Right atrium auricular region (tissue), 2 donors: ENCODE results near the gene SNAP91. TPM values are rescaled to one million over a fixed set of nuclear protein-coding genes. Genes with fewer than 3 reads are reported as not detected.
A peak's percentile ranks its signal among the peaks of the same experiment; 100 is the strongest.

Experiments
- DNase-seq: peaks from one replicate; pipeline ENCODE4 v3.0.0-alpha.2; 2019; ENCODE audit warnings: low spot score
- H3K27ac ChIP-seq, 2 donors: fragments of 200-600 bp; sonication (generic); 1 replicate in 1 of 2; 2 replicates in 1 of 2; pipeline ENCODE4 v1.5.1; 2016 to 2019
- H3K27me3 ChIP-seq, 2 donors: fragments of 200-600 bp; sonication (generic); one replicate each; pipeline versions ENCODE4 v1.5.1 to v1.6.0; 2017 to 2019
- H3K36me3 ChIP-seq: fragments of 200-600 bp; sonication (generic); one replicate; pipeline ENCODE4 v1.5.1; 2016
- H3K4me1 ChIP-seq, 2 donors: fragments of 200-600 bp; sonication (generic); one replicate each; pipeline versions ENCODE4 v1.5.1 to v1.6.0; 2017 to 2019
- H3K4me3 ChIP-seq, 2 donors: fragments of 200-600 bp; sonication (generic); 1 replicate in 1 of 2; 2 replicates in 1 of 2; pipeline ENCODE4 v1.5.1; 2017 to 2019; ENCODE audit warnings: mild to moderate bottlenecking in 1 of 2, moderate library complexity in 1 of 2
- H3K9me3 ChIP-seq, 2 donors: fragments of 200-600 bp; sonication (generic); one replicate each; pipeline ENCODE4 v1.5.1; 2019
- CTCF ChIP-seq, 2 donors: fragments of 200-600 bp; sonication (generic); IDR thresholded peaks; one replicate each; pipeline ENCODE4 v1.5.1; 2019; ENCODE audit warnings: antibody characterized with exemption in 2 of 2
- total RNA-seq, 2 donors: library from RNA; depleted of rRNA; stranded (reverse); fragments of >200 nt; gene quantifications; one replicate each; pipeline ENCODE4 v1.1.0, GENCODE V29; 2016

Gene SNAP91
- total RNA-seq, 2 donors from 2014 or later = 0.20 to 0.26 TPM

- Histone ChIP-seq H3K27ac (peak within 1 kb of the TSS; percentile 32 to 38), H3K4me1 (peaks cover 0 to 13% of the 10 kb centered on the region in 2 donors), H3K9me3 (no peaks in the 10 kb centered on the region), H3K36me3 (no peaks in the 10 kb centered on the region), H3K27me3 (no peaks in the 10 kb centered on the region), H3K4me3 (peak within 1 kb of the TSS; percentile 44 to 51)
- peak; percentile 60 to 77 for TF ChIP-seq CTCF (IDR thresholded peaks at IDR 0.05)
- DNase-seq = peak; percentile 62
Observed at GRCh38 chr6:83511901-83512681, 196.8 kb downstream of the SNAP91 start, which contains the start of gene PRSS35. Gene PRSS35 (plus strand): TSS chr6:83512534. CDS start chr6:83523442, 10,908 bp downstream.

DNA sequence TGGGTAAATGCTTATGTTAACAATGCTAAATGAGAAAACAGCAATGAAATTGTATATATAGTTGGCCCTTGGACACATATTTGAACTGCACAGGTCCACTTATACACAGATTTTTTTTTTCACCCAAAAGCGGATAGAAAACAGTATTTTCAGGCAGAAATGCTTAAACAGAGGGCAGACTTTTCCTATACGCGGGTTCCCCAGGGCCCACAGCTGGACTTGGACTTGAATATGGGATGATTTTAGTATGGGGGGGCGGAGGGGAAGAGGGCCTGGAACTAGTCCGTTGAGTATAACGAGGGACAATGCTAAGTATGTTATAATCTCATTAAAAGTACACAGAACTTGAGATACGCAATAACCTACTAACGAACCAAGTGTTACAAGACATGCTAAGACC lies 197.6 kb downstream of the SNAP91 start:
- DNase-seq = no peak
- Histone ChIP-seq H3K4me1 (peaks cover 0 to 13% of the 10 kb centered on the region in 2 donors), H3K36me3 (no peaks in the 10 kb centered on the region), H3K27me3 (no peaks in the 10 kb centered on the region), H3K27ac (peak overlapping the region in 1 of 2 donors; percentile 38), H3K4me3 (no peak overlapping the region), H3K9me3 (no peaks in the 10 kb centered on the region)
- no peak for TF ChIP-seq CTCF (IDR thresholded peaks at IDR 0.05)

DNA sequence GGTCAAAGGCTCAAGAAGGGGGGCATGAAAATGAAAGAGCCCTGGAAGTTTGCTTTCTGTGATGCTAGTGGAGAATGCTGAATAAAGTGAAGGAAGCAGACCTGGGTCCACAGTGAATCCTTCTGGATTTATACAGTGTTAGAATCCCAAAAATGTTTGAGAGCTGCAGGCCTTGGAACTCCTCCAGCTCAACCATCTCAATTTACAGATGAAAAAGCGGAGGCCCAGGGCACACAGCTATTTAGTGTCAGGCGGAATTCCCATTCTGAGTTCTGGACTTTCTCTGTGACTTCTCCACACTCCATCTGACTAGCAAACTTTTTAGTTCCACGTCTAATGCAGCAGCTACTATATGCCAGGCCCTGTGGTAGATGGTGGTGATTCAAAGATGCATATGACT lies 198.1 kb downstream of the SNAP91 start:
- Histone ChIP-seq H3K27me3 (no peaks in the 10 kb centered on the region), H3K4me3 (no peak overlapping the region), H3K4me1 (peaks cover 0 to 13% of the 10 kb centered on the region in 2 donors), H3K36me3 (no peaks in the 10 kb centered on the region), H3K27ac (no peak overlapping the region), H3K9me3 (no peaks in the 10 kb centered on the region)
- TF ChIP-seq CTCF (IDR thresholded peaks at IDR 0.05) = no peak
- no peak for DNase-seq

DNA sequence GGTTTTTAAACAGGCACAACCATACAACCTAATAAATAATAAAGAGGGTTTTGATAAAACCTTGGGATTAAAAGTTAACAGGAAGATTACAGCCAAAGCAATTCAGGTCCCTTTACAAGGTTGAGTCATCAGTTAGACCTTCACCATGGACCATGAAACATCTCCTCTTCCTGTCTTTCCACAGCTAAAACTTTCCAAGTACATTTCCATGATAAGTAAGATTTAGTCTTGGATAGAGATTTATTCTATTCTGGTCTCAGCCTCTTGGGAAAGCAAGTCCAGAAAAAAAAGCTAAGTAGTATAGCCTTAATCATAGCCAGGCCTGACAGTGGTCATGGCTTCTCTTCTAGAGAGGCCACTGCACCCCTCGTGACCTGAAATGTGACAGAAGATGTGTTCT lies 199.5 kb downstream of the SNAP91 start:
- peaks cover 0 to 10% of the 10 kb centered on the region in 2 donors for H3K4me1 ChIP-seq
- TF ChIP-seq CTCF (IDR thresholded peaks at IDR 0.05) = no peak
- no peak for DNase-seq
- no peaks in the 10 kb centered on the region for H3K9me3 ChIP-seq
- no peak overlapping the region for H3K4me3 ChIP-seq
- H3K27ac ChIP-seq = no peak overlapping the region
- H3K27me3 ChIP-seq = no peaks in the 10 kb centered on the region
- no peaks in the 10 kb centered on the region for H3K36me3 ChIP-seq

DNA sequence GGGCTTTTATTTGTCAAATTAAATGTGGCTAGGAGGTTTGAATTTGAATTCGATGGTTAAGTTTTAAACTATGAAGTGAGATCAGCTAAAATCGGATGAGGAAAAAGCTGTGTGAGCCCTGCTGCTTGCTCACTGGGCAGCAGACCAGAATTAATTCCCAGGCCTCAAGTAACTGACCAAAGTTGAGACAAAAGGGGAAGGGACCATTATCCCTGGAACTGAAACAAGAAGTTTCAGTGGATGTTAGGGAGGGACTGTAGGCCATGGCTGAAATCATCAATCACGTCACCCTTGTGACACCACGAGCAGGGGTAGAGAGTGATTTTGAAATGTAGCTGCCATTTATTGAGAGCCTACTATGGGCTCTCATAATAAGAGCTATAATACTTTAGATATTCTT lies 203.5 kb downstream of the SNAP91 start:
- no peak for DNase-seq
- Histone ChIP-seq H3K4me1 (no peaks in the 10 kb centered on the region), H3K27ac (no peak overlapping the region), H3K4me3 (no peak overlapping the region), H3K36me3 (no peaks in the 10 kb centered on the region), H3K9me3 (no peaks in the 10 kb centered on the region), H3K27me3 (no peaks in the 10 kb centered on the region)
- TF ChIP-seq CTCF (IDR thresholded peaks at IDR 0.05) = no peak

Other genes with a start within 250 kb of the SNAP91 start
- 1 to 10 TPM in 1 of 2 donors, under 1 TPM in 1; 0.85 to 10.0 TPM for gene PRSS35, start 196.6 kb downstream of the SNAP91 start, total RNA-seq
- gene RIPPLY2, start 144.3 kb upstream of the SNAP91 start, total RNA-seq = not detected
- 1 to 10 TPM; 3.3 to 3.9 TPM for gene CYB5R4, start 150.6 kb upstream of the SNAP91 start, total RNA-seq